Keratinocyte (primary cell): ENCODE results near the gene BMS1.

Experiments used
- EZH2 ChIP-seq: IDR thresholded peaks from one replicate; pipeline ENCODE4 v1.6.1; 2012; ENCODE audit warnings: inconsistent platforms, mild to moderate bottlenecking, low read length, moderate library complexity
- TF ChIP-seq, protein P1 (sequence below), 3 experiments: IDR thresholded peaks in 1 of 3; conservative IDR thresholded peaks in 1 of 3; optimal IDR thresholded peaks in 1 of 3; 2 replicates in 2 of 3; 3 replicates in 1 of 3; pipeline versions ENCODE3 to v1.5.1; 2011; ENCODE audit warnings: low read length in 3 of 3, mild to moderate bottlenecking in 3 of 3, moderate library complexity in 2 of 3, control low read depth in 1 of 3, inconsistent platforms in 1 of 3; ENCODE audit not compliant: insufficient read depth in 2 of 3; ENCODE audit errors: extremely low read depth in 1 of 3

DNA sequence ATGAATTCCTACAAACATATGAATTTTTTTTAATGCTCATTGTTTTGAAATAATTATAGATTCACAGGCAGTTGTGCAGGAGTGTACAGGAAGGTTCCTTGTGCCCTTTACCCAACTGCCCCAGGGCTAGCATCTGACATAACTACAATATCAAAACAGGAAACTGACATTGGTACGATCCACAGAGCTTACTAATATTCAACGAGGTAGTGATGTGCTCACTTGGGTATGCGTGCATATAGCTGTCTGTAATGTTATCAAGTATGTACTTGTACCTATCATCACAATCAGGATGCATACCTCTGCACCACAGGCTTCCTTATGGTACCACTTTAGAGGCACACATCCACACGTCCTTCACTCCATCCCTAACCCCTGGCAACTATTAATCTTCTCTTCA, 68.3 kb downstream of the BMS1 start:
- TF ChIP-seq, protein P1, sequence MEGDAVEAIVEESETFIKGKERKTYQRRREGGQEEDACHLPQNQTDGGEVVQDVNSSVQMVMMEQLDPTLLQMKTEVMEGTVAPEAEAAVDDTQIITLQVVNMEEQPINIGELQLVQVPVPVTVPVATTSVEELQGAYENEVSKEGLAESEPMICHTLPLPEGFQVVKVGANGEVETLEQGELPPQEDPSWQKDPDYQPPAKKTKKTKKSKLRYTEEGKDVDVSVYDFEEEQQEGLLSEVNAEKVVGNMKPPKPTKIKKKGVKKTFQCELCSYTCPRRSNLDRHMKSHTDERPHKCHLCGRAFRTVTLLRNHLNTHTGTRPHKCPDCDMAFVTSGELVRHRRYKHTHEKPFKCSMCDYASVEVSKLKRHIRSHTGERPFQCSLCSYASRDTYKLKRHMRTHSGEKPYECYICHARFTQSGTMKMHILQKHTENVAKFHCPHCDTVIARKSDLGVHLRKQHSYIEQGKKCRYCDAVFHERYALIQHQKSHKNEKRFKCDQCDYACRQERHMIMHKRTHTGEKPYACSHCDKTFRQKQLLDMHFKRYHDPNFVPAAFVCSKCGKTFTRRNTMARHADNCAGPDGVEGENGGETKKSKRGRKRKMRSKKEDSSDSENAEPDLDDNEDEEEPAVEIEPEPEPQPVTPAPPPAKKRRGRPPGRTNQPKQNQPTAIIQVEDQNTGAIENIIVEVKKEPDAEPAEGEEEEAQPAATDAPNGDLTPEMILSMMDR (optimal IDR thresholded peaks at IDR 0.05 in 1 of 3, IDR thresholded peaks at IDR 0.05 in 1 of 3, conservative IDR thresholded peaks at IDR 0.05 in 1 of 3; ENCODE audit: extremely low read depth in 1 of 3, insufficient read depth in 2 of 3, low read length in 3 of 3) = no peak
- no peak for TF ChIP-seq EZH2
